HG02759 (cell line): Measurements from ENCODE around the gene ZNHIT2.

ENCODE experiments used
- ATAC-seq: cut with Tn5 transposase; IDR thresholded peaks from one replicate; pipeline ENCODE4 v1.9.1; 2021; ENCODE audit warnings: mild to moderate bottlenecking, moderate library complexity; ENCODE audit not compliant: unreplicated experiment

ZNHIT2 gene

GRCh38 chr11:65078786-65079342, 38.6 kb downstream of the ZNHIT2 start:
- no peak for ATAC-seq

DNA sequence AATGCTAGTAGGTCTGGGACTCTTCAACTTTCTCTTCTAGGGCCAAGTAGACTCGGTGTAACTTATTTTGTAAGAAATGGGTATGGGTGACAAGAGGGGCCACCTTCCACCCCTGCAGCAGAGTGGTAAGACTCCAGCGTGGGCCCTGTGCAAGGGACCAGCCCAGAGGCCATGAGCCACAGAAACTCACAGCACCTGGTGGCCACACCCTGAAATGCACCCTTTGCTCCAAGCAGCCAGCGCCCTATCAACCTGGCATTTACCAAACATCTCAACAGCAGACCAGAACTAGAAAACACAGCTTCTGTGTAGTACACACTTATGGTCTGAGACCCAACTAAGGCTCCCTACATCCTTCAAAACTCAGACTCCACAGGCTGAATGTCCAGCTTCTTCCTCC, 39.4 kb downstream of the ZNHIT2 start:
- ATAC-seq = no peak

GRCh38 chr11:65077451-65077850, 40.0 kb downstream of the ZNHIT2 start:
- no peak for ATAC-seq

- no peak for ATAC-seq
Observed at GRCh38 chr11:65072631-65072966, 44.9 kb downstream of the ZNHIT2 start.

- ATAC-seq = no peak
Observed at GRCh38 chr11:65071907-65072630, 45.4 kb downstream of the ZNHIT2 start.

DNA sequence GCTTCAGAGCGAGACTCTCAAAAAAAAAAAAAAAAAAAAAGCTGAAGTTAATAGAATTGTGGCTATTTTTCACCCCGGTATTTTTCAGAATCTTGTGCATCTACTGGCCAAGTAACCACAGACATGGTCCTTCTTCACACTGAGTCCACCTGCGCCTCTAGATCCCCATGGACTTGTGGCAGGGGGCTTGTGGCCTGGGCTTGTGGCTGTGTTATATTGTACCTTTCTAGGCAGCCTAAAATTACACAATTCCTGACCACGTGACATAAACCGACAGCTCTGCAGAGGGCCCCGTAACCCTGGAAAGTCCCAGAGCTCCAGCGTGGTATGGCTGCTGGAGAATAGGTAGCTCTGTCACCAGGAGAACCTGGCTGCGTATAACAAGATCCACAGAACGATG, 48.3 kb downstream of the ZNHIT2 start:
- no peak for ATAC-seq

- ATAC-seq = no peak
Observed at GRCh38 chr11:65067446-65067845, 50.1 kb downstream of the ZNHIT2 start.

- no peak for ATAC-seq
Observed at GRCh38 chr11:65066805-65067291, 50.7 kb downstream of the ZNHIT2 start.
